Activated T-cell treated with anti-CD3 and anti-CD28 coated beads, Interleukin-2, amount 50 U/mL, for 4 hours (primary cell): ENCODE results near the gene JPT1. TPM values are rescaled to one million over a fixed set of nuclear protein-coding genes. Genes with fewer than 3 reads are reported as not detected.

Experiments used
- ATAC-seq, 2 donors: fragments of 200-7000 bp; cut with Tn5 transposase; one replicate each; pipeline ENCODE4 v1.10.0; 2021
- DNase-seq: peaks from one replicate; pipeline ENCODE4 v3.0.0-alpha.2; 2020
- H3K27me3 Mint-ChIP-seq: one replicate; pipeline ENCODE4 v1.8.0; 2021; ENCODE audit warnings: low read depth, mixed read lengths
- H3K36me3 Mint-ChIP-seq: one replicate; pipeline ENCODE4 v1.8.0; 2022; ENCODE audit warnings: mixed read lengths; ENCODE audit not compliant: insufficient read depth
- H3K4me1 Mint-ChIP-seq: one replicate; pipeline ENCODE4 v1.8.0; 2021; ENCODE audit warnings: low read depth, mixed read lengths
- H3K4me3 Mint-ChIP-seq: one replicate; pipeline ENCODE4 v1.8.0; 2021; ENCODE audit warnings: mild to moderate bottlenecking, moderate library complexity, mixed read lengths
- H3K9me3 Mint-ChIP-seq: one replicate; pipeline ENCODE4 v1.8.0; 2021; ENCODE audit warnings: mixed read lengths
- total RNA-seq, 3 donors: library from RNA; stranded (reverse); gene quantifications; one replicate each; pipeline ENCODE4 v1.2.1, GENCODE V29; 2021

Gene JPT1
- 100 to 1,000 TPM; 161 to 182 (median 167) TPM for total RNA-seq

GRCh38 chr17:75154195-75155106, at the start of gene JPT1:
JPT1 (minus strand) TSS chr17:75154512; CDS start chr17:75154397, 115 bp downstream.
- H3K36me3 Mint-ChIP-seq: peaks cover 2% of the 10 kb centered on the region
- H3K27me3 Mint-ChIP-seq: no peaks in the 10 kb centered on the region
- DNase-seq (peak; percentile 98), ATAC-seq (peak; percentile 98)
- peak within 1 kb of the TSS; percentile 94 for H3K4me3 Mint-ChIP-seq
- peaks cover 27% of the 10 kb centered on the region for H3K4me1 Mint-ChIP-seq
- H3K9me3 Mint-ChIP-seq: no peaks in the 10 kb centered on the region

GRCh38 chr17:75199886-75200618, 45.7 kb upstream of the JPT1 start:
- no peak for DNase-seq
- Mint-ChIP-seq H3K4me1 (peaks cover 4% of the 10 kb centered on the region), H3K9me3 (no peaks in the 10 kb centered on the region)

GRCh38 chr17:75194879-75195278, 40.6 kb upstream of the JPT1 start:
- DNase-seq: no peak
- no peak for ATAC-seq
- Mint-ChIP-seq H3K4me1 (no peaks in the 10 kb centered on the region), H3K36me3 (no peaks in the 10 kb centered on the region), H3K9me3 (no peaks in the 10 kb centered on the region), H3K4me3 (no peak overlapping the region), H3K27me3 (no peaks in the 10 kb centered on the region)

More at GRCh38 chr17:75199886-75200618, 45.7 kb upstream of the JPT1 start:
- Mint-ChIP-seq H3K36me3 (no peaks in the 10 kb centered on the region), H3K27me3 (no peaks in the 10 kb centered on the region), H3K4me3 (no peak overlapping the region)
- no peak for ATAC-seq

GRCh38 chr17:75191584-75191983, 37.3 kb upstream of the JPT1 start:
- Mint-ChIP-seq H3K4me1 (peaks cover 6% of the 10 kb centered on the region), H3K4me3 (no peak overlapping the region), H3K36me3 (no peaks in the 10 kb centered on the region), H3K27me3 (no peaks in the 10 kb centered on the region), H3K9me3 (no peaks in the 10 kb centered on the region)
- no peak for DNase-seq
- ATAC-seq: no peak

GRCh38 chr17:75188614-75189013, 34.3 kb upstream of the JPT1 start:
- Mint-ChIP-seq H3K36me3 (no peaks in the 10 kb centered on the region), H3K9me3 (no peaks in the 10 kb centered on the region), H3K4me3 (no peak overlapping the region), H3K27me3 (no peaks in the 10 kb centered on the region), H3K4me1 (peaks cover 17% of the 10 kb centered on the region)
- no peak for DNase-seq
- ATAC-seq: no peak

- DNase-seq (no peak), ATAC-seq (no peak)
- H3K36me3 Mint-ChIP-seq: peaks cover 10% of the 10 kb centered on the region
- no peaks in the 10 kb centered on the region for H3K9me3 Mint-ChIP-seq
- H3K27me3 Mint-ChIP-seq: no peaks in the 10 kb centered on the region
- peaks cover 35% of the 10 kb centered on the region for H3K4me1 Mint-ChIP-seq
- peak overlapping the region; percentile 76 for H3K4me3 Mint-ChIP-seq
Observed at GRCh38 chr17:75183999-75184884, 29.9 kb upstream of the JPT1 start.

GRCh38 chr17:75182569-75183436, 28.5 kb upstream of the JPT1 start, which contains the start of gene SUMO2:
SUMO2 (minus strand) TSS chr17:75182959; CDS start chr17:75182834, 125 bp downstream.
- peaks cover 39% of the 10 kb centered on the region for H3K4me1 Mint-ChIP-seq
- DNase-seq: peak; percentile 96
- H3K27me3 Mint-ChIP-seq: no peaks in the 10 kb centered on the region
- peaks cover 10% of the 10 kb centered on the region for H3K36me3 Mint-ChIP-seq
- peak within 1 kb of the TSS; percentile 92 for H3K4me3 Mint-ChIP-seq
- H3K9me3 Mint-ChIP-seq: no peaks in the 10 kb centered on the region
- ATAC-seq: peak; percentile 86 to 87

GRCh38 chr17:75182319-75182568, 27.9 kb upstream of the JPT1 start:
- peak overlapping the region; percentile 92 for H3K4me3 Mint-ChIP-seq
- H3K9me3 Mint-ChIP-seq: no peaks in the 10 kb centered on the region
- peak; percentile 9 to 19 for ATAC-seq
- peaks cover 10% of the 10 kb centered on the region for H3K36me3 Mint-ChIP-seq
- H3K4me1 Mint-ChIP-seq: peaks cover 39% of the 10 kb centered on the region
- H3K27me3 Mint-ChIP-seq: no peaks in the 10 kb centered on the region
- DNase-seq: no peak

- no peaks in the 10 kb centered on the region for H3K9me3 Mint-ChIP-seq
- H3K36me3 Mint-ChIP-seq: peaks cover 11% of the 10 kb centered on the region
- no peaks in the 10 kb centered on the region for H3K27me3 Mint-ChIP-seq
- DNase-seq (peak; percentile 21), ATAC-seq (peak; percentile 9 to 15)
- peaks cover 40% of the 10 kb centered on the region for H3K4me1 Mint-ChIP-seq
- H3K4me3 Mint-ChIP-seq: peak overlapping the region; percentile 92
Observed at GRCh38 chr17:75181608-75182318, 27.5 kb upstream of the JPT1 start.

GRCh38 chr17:75181110-75181509, 26.8 kb upstream of the JPT1 start:
- ATAC-seq: no peak

GRCh38 chr17:75178453-75178852, 24.1 kb upstream of the JPT1 start:
- ATAC-seq (no peak), DNase-seq (no peak)
- Mint-ChIP-seq H3K9me3 (no peaks in the 10 kb centered on the region), H3K36me3 (peaks cover 29% of the 10 kb centered on the region), H3K27me3 (no peaks in the 10 kb centered on the region), H3K4me3 (no peak overlapping the region), H3K4me1 (peaks cover 32% of the 10 kb centered on the region)

More at GRCh38 chr17:75181110-75181509, 26.8 kb upstream of the JPT1 start:
- H3K9me3 Mint-ChIP-seq: no peaks in the 10 kb centered on the region
- peaks cover 42% of the 10 kb centered on the region for H3K4me1 Mint-ChIP-seq
- H3K4me3 Mint-ChIP-seq: peak overlapping the region; percentile 92
- DNase-seq: no peak
- peaks cover 15% of the 10 kb centered on the region for H3K36me3 Mint-ChIP-seq
- no peaks in the 10 kb centered on the region for H3K27me3 Mint-ChIP-seq

GRCh38 chr17:75176625-75177024, 22.3 kb upstream of the JPT1 start:
- ATAC-seq (no peak), DNase-seq (no peak)
- no peak overlapping the region for H3K4me3 Mint-ChIP-seq
- H3K36me3 Mint-ChIP-seq: peaks cover 36% of the 10 kb centered on the region
- peaks cover 34% of the 10 kb centered on the region for H3K4me1 Mint-ChIP-seq
- H3K9me3 Mint-ChIP-seq: no peaks in the 10 kb centered on the region
- H3K27me3 Mint-ChIP-seq: no peaks in the 10 kb centered on the region

- H3K9me3 Mint-ChIP-seq: no peaks in the 10 kb centered on the region
- H3K4me1 Mint-ChIP-seq: peaks cover 23% of the 10 kb centered on the region
- peaks cover 32% of the 10 kb centered on the region for H3K36me3 Mint-ChIP-seq
- H3K27me3 Mint-ChIP-seq: no peaks in the 10 kb centered on the region
- ATAC-seq: no peak
- no peak overlapping the region for H3K4me3 Mint-ChIP-seq
- no peak for DNase-seq
Observed at GRCh38 chr17:75174996-75175395, 20.7 kb upstream of the JPT1 start.
